SU-DHL-6 (cell line): ENCODE results near the gene EVI5L.
"Not testable (repeated sequence)": the region's sequence is repeated elsewhere in the genome, so short reads cannot be mapped to it uniquely, and the experiment has no call there.

Experiments used
- EZH2phosphoT487 ChIP-seq: fragments of 200-600 bp; sonication (generic), shearing (Covaris generic); conservative IDR thresholded peaks from 2 replicates; pipeline ENCODE4 v1.6.1; 2018; ENCODE audit warnings: mild to moderate bottlenecking, antibody characterized with exemption, low read length, moderate library complexity, mixed read lengths
- TF ChIP-seq, protein P1 (sequence below): fragments of 200-600 bp; sonication (generic); IDR thresholded peaks from one replicate; pipeline ENCODE4 v1.5.1; 2017; ENCODE audit warnings: antibody characterized with exemption, mild to moderate bottlenecking, low read length, moderate library complexity; ENCODE audit not compliant: insufficient read depth, poor library complexity, severe bottlenecking

DNA sequence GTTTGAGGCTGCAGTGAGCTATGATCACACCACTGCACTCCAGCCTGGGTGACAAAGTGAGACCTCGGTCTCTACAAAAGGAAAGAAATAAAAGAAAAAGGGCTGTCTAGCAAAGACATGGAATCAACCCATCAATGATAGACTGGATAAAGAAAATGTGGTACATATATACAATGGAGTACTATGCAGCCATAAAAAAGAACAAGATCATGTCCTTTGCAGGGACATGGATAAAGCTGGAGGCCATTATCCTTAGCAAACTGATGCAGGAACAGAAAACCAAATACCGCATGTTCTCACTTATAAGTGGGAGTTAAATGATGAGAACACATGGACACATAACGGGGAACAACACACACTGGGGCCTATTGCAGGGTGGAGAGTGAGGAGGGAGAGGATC, 14.0 kb upstream of the EVI5L start:
- TF ChIP-seq, protein P1, sequence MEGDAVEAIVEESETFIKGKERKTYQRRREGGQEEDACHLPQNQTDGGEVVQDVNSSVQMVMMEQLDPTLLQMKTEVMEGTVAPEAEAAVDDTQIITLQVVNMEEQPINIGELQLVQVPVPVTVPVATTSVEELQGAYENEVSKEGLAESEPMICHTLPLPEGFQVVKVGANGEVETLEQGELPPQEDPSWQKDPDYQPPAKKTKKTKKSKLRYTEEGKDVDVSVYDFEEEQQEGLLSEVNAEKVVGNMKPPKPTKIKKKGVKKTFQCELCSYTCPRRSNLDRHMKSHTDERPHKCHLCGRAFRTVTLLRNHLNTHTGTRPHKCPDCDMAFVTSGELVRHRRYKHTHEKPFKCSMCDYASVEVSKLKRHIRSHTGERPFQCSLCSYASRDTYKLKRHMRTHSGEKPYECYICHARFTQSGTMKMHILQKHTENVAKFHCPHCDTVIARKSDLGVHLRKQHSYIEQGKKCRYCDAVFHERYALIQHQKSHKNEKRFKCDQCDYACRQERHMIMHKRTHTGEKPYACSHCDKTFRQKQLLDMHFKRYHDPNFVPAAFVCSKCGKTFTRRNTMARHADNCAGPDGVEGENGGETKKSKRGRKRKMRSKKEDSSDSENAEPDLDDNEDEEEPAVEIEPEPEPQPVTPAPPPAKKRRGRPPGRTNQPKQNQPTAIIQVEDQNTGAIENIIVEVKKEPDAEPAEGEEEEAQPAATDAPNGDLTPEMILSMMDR, result not testable (repeated sequence)
- TF ChIP-seq EZH2phosphoT487, result not testable (repeated sequence)
